Thyroid gland (tissue), 4 donors: ENCODE data around the gene LRPPRC. TPM values are rescaled to one million over a fixed set of nuclear protein-coding genes. Genes with fewer than 3 reads are reported as not detected.

Experiments used
- DNase-seq, 2 donors: peaks; one replicate each; pipeline ENCODE4 v3.0.0-alpha.2; 2019
- H3K27ac ChIP-seq, 3 donors: fragments of 200-600 bp; sonication (generic); 1 replicate in 2 of 3; 2 replicates in 1 of 3; pipeline ENCODE4 v1.5.1; 2016 to 2019; ENCODE audit warnings: mild to moderate bottlenecking in 1 of 3, moderate library complexity in 1 of 3
- H3K27me3 ChIP-seq: fragments of 200-600 bp; sonication (generic); one replicate; pipeline ENCODE4 v1.5.1; 2019
- H3K36me3 ChIP-seq, 2 donors: fragments of 200-600 bp; sonication (generic); one replicate each; pipeline ENCODE4 v1.5.1; 2016 to 2019
- H3K4me1 ChIP-seq, 2 donors: fragments of 200-600 bp; sonication (generic); one replicate each; pipeline ENCODE4 v1.5.1; 2017 to 2019
- H3K4me3 ChIP-seq, 3 donors: fragments of 200-600 bp; sonication (generic); replicated peaks in 1 of 3; 1 replicate in 2 of 3; 2 replicates in 1 of 3; pipeline ENCODE4 v1.5.1; 2016; ENCODE audit warnings: mild to moderate bottlenecking in 1 of 3
- H3K9me3 ChIP-seq: fragments of 200-600 bp; sonication (generic); one replicate; pipeline ENCODE4 v1.5.1; 2017
- POLR2A ChIP-seq, 2 donors: fragments of 450-650 bp; IDR thresholded peaks; one replicate each; pipeline ENCODE4 v1.6.1; 2017; ENCODE audit warnings: antibody characterized with exemption in 2 of 2, mild to moderate bottlenecking in 2 of 2, moderate library complexity in 1 of 2
- WGBS, 2 donors: methylation state at CpG; one replicate each; pipeline ENCODE4 v1.1.5; 2017; 5-methylcytosine and 5-hydroxymethylcytosine counted together
- intact Hi-C: fragments of 100-400 bp; cut with DNase I; formaldehyde crosslinking; loops from one replicate; pipeline ENCODE4 v1.15.1; 2023
- total RNA-seq, 4 donors: library from RNA; depleted of rRNA; stranded (reverse); fragments of >200 nt; gene quantifications; one replicate each; pipeline ENCODE4 v1.2.3, GENCODE V29; 2016
- TF ChIP-seq, protein P1 (sequence below), 6 experiments: fragments of 200-600 bp in 3 of 6; fragments of 450-650 bp in 3 of 6; sonication (generic) in 3 of 6; IDR thresholded peaks; one replicate each; pipeline ENCODE4 v1.5.1; 2016 to 2019; ENCODE audit warnings: antibody characterized with exemption in 6 of 6, mild to moderate bottlenecking in 2 of 6, inconsistent platforms in 1 of 6, moderate library complexity in 1 of 6

Gene LRPPRC
- total RNA-seq = 10 to 100 TPM; 47.5 to 79.3 (median 54.9) TPM

DNA sequence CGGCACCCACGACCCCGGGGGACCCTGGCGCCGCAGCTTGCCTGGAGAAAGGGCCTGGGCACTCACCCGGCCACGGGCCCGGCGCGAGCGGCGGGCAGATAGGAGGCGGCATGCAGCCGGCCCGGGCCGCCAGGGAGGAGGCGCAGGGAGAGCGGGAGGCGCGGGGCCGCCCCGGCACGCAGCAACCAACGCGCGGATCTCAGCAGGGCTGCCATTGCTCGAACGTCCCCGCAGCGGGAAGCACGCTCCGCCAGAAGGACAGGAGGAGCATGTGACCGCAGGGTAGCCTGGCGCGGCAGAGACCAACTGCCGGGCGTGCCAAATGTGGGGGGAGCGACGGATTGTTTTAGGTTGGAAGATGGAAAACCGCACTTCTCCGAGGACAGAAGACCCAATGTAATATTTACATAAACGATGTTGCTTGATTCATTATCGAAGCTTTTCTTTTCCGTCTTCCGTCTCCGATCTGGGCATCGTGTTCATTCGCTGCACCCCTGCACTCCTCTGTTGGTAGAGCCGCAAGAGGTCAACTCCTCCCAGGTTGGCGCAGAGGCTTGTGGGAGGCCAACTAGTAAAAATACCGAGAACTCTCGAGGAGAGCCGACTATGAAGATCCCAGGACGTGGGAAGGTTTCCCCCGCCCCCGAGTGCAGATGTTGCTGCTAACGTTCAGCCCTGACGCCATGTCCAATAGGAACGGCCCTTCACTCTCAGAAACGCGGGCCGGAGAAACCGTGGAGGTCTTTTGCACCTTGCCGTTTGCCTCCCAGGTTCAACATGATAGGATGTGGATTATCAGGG is at the start of gene LRPPRC:
TSS of gene LRPPRC (minus strand) at position 257 of the 801 bp plus-strand sequence. CDS start at position 215, 42 bp downstream.
- peaks cover 18 to 19% of the 10 kb centered on the region in 2 donors for H3K4me1 ChIP-seq
- WGBS, 2 donors = 0% methylated on average over 25 to 49 of the region's 64 CpGs
- H3K27me3 ChIP-seq = no peaks in the 10 kb centered on the region
- DNase-seq = peak; percentile 93 to 94
- H3K27ac ChIP-seq = peak within 1 kb of the TSS; percentile 54 to 89 (median 72)
- H3K36me3 ChIP-seq = no peaks in the 10 kb centered on the region
- no peaks in the 10 kb centered on the region for H3K9me3 ChIP-seq
- peak within 1 kb of the TSS; percentile 87 to 100 (median 100) for H3K4me3 ChIP-seq
- intact Hi-C loops = loop anchor here (10.0 kb wide), 1 partner anchor 221 kb away; the partner anchor contains the start of gene DYNC2LI1
- TF ChIP-seq, protein P1, sequence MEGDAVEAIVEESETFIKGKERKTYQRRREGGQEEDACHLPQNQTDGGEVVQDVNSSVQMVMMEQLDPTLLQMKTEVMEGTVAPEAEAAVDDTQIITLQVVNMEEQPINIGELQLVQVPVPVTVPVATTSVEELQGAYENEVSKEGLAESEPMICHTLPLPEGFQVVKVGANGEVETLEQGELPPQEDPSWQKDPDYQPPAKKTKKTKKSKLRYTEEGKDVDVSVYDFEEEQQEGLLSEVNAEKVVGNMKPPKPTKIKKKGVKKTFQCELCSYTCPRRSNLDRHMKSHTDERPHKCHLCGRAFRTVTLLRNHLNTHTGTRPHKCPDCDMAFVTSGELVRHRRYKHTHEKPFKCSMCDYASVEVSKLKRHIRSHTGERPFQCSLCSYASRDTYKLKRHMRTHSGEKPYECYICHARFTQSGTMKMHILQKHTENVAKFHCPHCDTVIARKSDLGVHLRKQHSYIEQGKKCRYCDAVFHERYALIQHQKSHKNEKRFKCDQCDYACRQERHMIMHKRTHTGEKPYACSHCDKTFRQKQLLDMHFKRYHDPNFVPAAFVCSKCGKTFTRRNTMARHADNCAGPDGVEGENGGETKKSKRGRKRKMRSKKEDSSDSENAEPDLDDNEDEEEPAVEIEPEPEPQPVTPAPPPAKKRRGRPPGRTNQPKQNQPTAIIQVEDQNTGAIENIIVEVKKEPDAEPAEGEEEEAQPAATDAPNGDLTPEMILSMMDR (IDR thresholded peaks at IDR 0.05) = peak in 1 of 6 experiments; percentile 28
- TF ChIP-seq POLR2A (IDR thresholded peaks at IDR 0.05) = peak in 1 of 2 donors; percentile 46

DNA sequence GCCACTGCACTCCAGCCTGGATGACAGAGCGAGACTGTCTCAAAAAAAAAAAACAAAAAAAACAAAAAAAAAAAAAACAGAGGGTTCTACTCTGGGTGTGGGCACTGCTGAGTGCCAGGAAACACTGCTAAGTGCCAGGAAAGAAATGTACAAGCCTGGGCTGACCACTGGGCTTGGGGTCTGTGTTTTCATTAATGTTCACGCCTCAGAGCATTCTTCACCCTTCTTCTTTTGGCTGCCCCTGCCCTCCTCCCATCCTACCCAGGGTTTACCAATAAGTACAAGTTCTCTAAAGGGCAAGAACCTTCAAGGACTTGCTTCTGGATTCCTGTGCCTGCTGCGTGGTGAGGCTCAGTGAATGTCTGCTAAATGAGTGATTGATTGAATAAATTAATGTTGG is 49.3 kb upstream of the LRPPRC start:
- WGBS, 2 donors = 36 to 43% methylated on average over 3 of the region's 3 CpGs
- H3K27ac ChIP-seq = peak overlapping the region in 2 of 3 donors; percentile 64 to 77
- H3K4me3 ChIP-seq = no peak overlapping the region
- DNase-seq = peak; percentile 79 to 86
- no peak for TF ChIP-seq POLR2A (IDR thresholded peaks at IDR 0.05)
- TF ChIP-seq, protein P1 (IDR thresholded peaks at IDR 0.05) = peak in 1 of 6 experiments; percentile 15
- H3K9me3 ChIP-seq = no peaks in the 10 kb centered on the region
- no peaks in the 10 kb centered on the region for H3K27me3 ChIP-seq
- intact Hi-C loops = no loop called here
- H3K4me1 ChIP-seq = peaks cover 6 to 14% of the 10 kb centered on the region in 2 donors
- no peaks in the 10 kb centered on the region for H3K36me3 ChIP-seq

DNA sequence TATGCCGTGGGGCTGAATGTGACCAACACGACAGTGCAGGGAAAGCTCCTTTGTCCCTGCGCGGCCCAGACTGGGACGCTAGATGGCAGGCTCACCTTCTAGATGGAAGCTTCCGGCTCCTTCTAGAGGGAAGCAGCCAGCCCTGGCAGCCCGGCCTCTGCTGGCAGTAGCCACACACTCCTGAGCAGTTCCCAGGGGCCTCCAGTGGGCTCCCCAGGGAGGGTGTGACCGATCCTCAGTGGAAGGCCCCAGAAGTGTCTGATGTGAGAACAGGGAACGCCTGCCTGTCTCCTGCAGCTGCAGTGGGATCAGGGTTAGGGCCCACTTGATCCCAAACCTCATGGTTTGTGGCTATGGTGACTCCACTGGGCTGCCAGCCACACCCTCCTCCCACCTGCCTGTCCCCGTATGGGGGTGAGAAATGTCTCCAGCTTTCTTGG is 48.5 kb upstream of the LRPPRC start:
- Histone ChIP-seq H3K36me3 (no peaks in the 10 kb centered on the region), H3K4me1 (peaks cover 6 to 14% of the 10 kb centered on the region in 2 donors), H3K27me3 (no peaks in the 10 kb centered on the region), H3K4me3 (no peak overlapping the region), H3K27ac (peak overlapping the region in 2 of 3 donors; percentile 34 to 77), H3K9me3 (no peaks in the 10 kb centered on the region)
- no peak for TF ChIP-seq POLR2A (IDR thresholded peaks at IDR 0.05)
- TF ChIP-seq, protein P1 (IDR thresholded peaks at IDR 0.05) = peak; percentile 43 to 94 (median 90)
- DNase-seq = peak; percentile 90 to 93
- intact Hi-C loops = no loop called here
- WGBS, 2 donors = 2 to 4% methylated on average over 7 to 9 of the region's 10 CpGs

GRCh38 chr2:44040365-44040764 is 44.6 kb upstream of the LRPPRC start:
- Histone ChIP-seq H3K36me3 (no peaks in the 10 kb centered on the region), H3K4me1 (peaks cover 2 to 8% of the 10 kb centered on the region in 2 donors), H3K4me3 (no peak overlapping the region), H3K27ac (no peak overlapping the region), H3K27me3 (no peaks in the 10 kb centered on the region), H3K9me3 (no peaks in the 10 kb centered on the region)
- DNase-seq = no peak
- WGBS, 2 donors = 81 to 82% methylated on average over 3 of the region's 3 CpGs
- no peak for TF ChIP-seq POLR2A (IDR thresholded peaks at IDR 0.05)
- intact Hi-C loops = no loop called here

GRCh38 chr2:44038277-44038676 is 42.5 kb upstream of the LRPPRC start:
- Histone ChIP-seq H3K9me3 (no peaks in the 10 kb centered on the region), H3K27ac (no peak overlapping the region), H3K4me3 (no peak overlapping the region), H3K4me1 (no peaks in the 10 kb centered on the region), H3K27me3 (no peaks in the 10 kb centered on the region), H3K36me3 (no peaks in the 10 kb centered on the region)
- intact Hi-C loops = no loop called here
- TF ChIP-seq, protein P1 (IDR thresholded peaks at IDR 0.05) = no peak
- TF ChIP-seq POLR2A (IDR thresholded peaks at IDR 0.05) = no peak
- 63 to 68% methylated on average over 6 of the region's 6 CpGs for WGBS, 2 donors
- no peak for DNase-seq
